Measurements from ENCODE around the gene CUL1.

GRCh38 chr7:148708026-148708885, 9.6 kb downstream of the CUL1 start:
- TF ChIP-seq, protein P1, sequence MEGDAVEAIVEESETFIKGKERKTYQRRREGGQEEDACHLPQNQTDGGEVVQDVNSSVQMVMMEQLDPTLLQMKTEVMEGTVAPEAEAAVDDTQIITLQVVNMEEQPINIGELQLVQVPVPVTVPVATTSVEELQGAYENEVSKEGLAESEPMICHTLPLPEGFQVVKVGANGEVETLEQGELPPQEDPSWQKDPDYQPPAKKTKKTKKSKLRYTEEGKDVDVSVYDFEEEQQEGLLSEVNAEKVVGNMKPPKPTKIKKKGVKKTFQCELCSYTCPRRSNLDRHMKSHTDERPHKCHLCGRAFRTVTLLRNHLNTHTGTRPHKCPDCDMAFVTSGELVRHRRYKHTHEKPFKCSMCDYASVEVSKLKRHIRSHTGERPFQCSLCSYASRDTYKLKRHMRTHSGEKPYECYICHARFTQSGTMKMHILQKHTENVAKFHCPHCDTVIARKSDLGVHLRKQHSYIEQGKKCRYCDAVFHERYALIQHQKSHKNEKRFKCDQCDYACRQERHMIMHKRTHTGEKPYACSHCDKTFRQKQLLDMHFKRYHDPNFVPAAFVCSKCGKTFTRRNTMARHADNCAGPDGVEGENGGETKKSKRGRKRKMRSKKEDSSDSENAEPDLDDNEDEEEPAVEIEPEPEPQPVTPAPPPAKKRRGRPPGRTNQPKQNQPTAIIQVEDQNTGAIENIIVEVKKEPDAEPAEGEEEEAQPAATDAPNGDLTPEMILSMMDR (IDR thresholded peaks at IDR 0.05) = no peak
- TF ChIP-seq POLR2A (IDR thresholded peaks at IDR 0.05) = no peak

Measured in body of pancreas (tissue), 4 donors.